Right lobe of liver (tissue), 6 donors: Measurements from ENCODE around the gene EPHA1. TPM values are rescaled to one million over a fixed set of nuclear protein-coding genes. Genes with fewer than 3 reads are reported as not detected.
A peak's percentile ranks its signal among the peaks of the same experiment; 100 is the strongest.

Source experiments
- ATAC-seq, 4 donors: fragments of 200-7000 bp; cut with Tn5 transposase; one replicate each; pipeline ENCODE4 v1.9.1; 2020; ENCODE audit warnings: mild to moderate bottlenecking in 4 of 4, moderate library complexity in 4 of 4
- DNase-seq, 3 donors: peaks; one replicate each; pipeline ENCODE4 v3.0.0-alpha.2; 2020
- H3K27ac ChIP-seq, 3 donors: fragments of 200-600 bp; one replicate each; pipeline ENCODE4 v1.8.0; 2022
- H3K27me3 ChIP-seq, 2 donors: fragments of 200-600 bp; one replicate each; pipeline ENCODE4 v1.8.0; 2022
- H3K36me3 ChIP-seq, 4 donors: fragments of 200-600 bp; sonication (generic) in 1 of 4; one replicate each; pipeline versions ENCODE4 v1.5.1 to v1.8.0; 2017 to 2022; ENCODE audit warnings: control low read depth in 1 of 4
- H3K4me1 ChIP-seq, 4 donors: fragments of 200-600 bp; sonication (generic) in 1 of 4; one replicate each; pipeline versions ENCODE4 v1.5.1 to v1.8.0; 2017 to 2022; ENCODE audit warnings: control low read depth in 1 of 4
- H3K4me3 ChIP-seq, 3 donors: fragments of 200-600 bp; one replicate each; pipeline ENCODE4 v1.8.0; 2022
- H3K9me3 ChIP-seq, 4 donors: fragments of 200-600 bp; sonication (generic) in 1 of 4; one replicate each; pipeline versions ENCODE4 v1.5.1 to v1.8.0; 2017 to 2022; ENCODE audit warnings: control low read depth in 1 of 4
- POLR2A ChIP-seq: fragments of 450-650 bp; IDR thresholded peaks from one replicate; pipeline ENCODE4 v1.6.1; 2017; ENCODE audit warnings: antibody characterized with exemption, mild to moderate bottlenecking
- WGBS: methylation state at CpG from one replicate; pipeline ENCODE4 v1.1.6; 2018; ENCODE audit warnings: low coverage, low lambda C conversion rate; ENCODE audit not compliant: insufficient coverage; ENCODE audit errors: missing lambda C conversion rate; 5-methylcytosine and 5-hydroxymethylcytosine counted together
- intact Hi-C, 2 donors: fragments of 100-400 bp; cut with DNase I; formaldehyde crosslinking; loops; one replicate each; pipeline versions ENCODE4 v1.11.2 to v1.14.1; 2022
- total RNA-seq, 6 experiments: library from RNA; depleted of rRNA in 2 of 6; stranded (reverse); fragments of >200 nt in 2 of 6; fragmentation: NEBNext Ultra II Directional in 3 of 6; extraction: Animal tissue kit (Norgen Biotek cat#: 25700) in 3 of 6; gene quantifications; one replicate each; pipeline versions ENCODE4 v1.1.0 to v1.2.4, GENCODE V29; 2016 to 2023
- TF ChIP-seq, protein P1 (sequence below), 4 donors: fragments of 200-600 bp in 3 of 4; fragments of 450-650 bp in 1 of 4; IDR thresholded peaks; one replicate each; pipeline versions ENCODE4 v1.5.1 to v1.8.0; 2016 to 2022; ENCODE audit warnings: antibody characterized with exemption in 4 of 4, mild to moderate bottlenecking in 2 of 4
- donor health status: DM: no; HTN: yes; CAD: no.
- donor health status: DM: no; HTN: no; CAD: no.
- donor health status: DM: no; HTN: no; CAD: no.
- donor health status: DM: no; HTN: yes; CAD: no.
- donor health status: DM: no; HTN: yes; CAD: no.

EPHA1 gene
- total RNA-seq, 6 experiments from 2014 or later, result 12.6 to 41.3 (median 16.5) TPM

DNA sequence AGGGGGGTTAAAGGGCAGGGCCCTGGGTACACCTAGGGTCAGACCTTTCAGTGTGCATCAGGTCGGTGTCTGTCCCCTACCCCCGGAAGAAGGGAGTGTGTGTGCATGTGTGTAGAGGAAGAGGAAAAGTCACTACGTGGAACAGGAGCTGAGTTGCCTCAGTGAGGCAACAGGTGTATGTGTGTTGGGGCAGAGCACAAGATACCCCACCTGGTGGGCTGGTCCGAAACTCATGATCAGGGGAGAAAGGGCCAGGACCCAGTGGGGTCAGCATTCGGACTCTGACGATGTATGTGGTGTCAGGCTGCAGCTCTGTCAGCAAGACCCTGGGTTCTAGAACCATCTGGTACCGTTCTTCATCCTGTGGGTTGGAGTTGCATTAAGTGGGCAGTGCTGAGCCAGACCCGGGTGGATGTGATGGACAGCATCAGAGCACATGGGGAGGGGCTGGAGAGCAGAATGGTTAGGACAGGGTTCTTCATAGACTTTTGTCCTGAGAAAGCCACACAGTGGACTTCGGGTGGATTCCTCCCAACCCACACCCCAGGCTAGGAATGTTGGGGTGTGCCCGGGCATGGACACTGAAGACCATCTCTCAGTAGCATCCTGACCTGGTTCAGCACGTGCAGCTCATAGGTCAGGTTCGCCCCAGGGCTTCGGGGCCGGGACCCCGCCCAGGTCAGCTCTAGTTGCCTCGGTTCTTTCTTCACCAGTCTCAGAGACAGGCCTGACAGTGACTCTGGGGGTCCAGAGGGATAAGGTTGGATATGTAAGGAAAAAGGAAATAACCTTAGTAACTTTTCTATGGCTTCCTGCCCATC, 10.7 kb downstream of the EPHA1 start:
- intact Hi-C loops, result no loop called here
- TF ChIP-seq POLR2A, result no peak
- TF ChIP-seq, protein P1, sequence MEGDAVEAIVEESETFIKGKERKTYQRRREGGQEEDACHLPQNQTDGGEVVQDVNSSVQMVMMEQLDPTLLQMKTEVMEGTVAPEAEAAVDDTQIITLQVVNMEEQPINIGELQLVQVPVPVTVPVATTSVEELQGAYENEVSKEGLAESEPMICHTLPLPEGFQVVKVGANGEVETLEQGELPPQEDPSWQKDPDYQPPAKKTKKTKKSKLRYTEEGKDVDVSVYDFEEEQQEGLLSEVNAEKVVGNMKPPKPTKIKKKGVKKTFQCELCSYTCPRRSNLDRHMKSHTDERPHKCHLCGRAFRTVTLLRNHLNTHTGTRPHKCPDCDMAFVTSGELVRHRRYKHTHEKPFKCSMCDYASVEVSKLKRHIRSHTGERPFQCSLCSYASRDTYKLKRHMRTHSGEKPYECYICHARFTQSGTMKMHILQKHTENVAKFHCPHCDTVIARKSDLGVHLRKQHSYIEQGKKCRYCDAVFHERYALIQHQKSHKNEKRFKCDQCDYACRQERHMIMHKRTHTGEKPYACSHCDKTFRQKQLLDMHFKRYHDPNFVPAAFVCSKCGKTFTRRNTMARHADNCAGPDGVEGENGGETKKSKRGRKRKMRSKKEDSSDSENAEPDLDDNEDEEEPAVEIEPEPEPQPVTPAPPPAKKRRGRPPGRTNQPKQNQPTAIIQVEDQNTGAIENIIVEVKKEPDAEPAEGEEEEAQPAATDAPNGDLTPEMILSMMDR (IDR thresholded peaks at IDR 0.05), result no peak
- no peaks in the 10 kb centered on the region for H3K9me3 ChIP-seq
- H3K4me3 ChIP-seq, result no peak overlapping the region
- ATAC-seq, result no peak
- 72% methylated on average over 5 of the region's 16 CpGs for WGBS
- no peaks in the 10 kb centered on the region for H3K27me3 ChIP-seq
- no peak for DNase-seq
- no peaks in the 10 kb centered on the region for H3K36me3 ChIP-seq
- peaks cover 0 to 57% (median 28%) of the 10 kb centered on the region in 4 donors for H3K4me1 ChIP-seq
- H3K27ac ChIP-seq, result no peak overlapping the region

- peak; percentile 80 to 90 (median 88) for DNase-seq
- no peak for TF ChIP-seq POLR2A
- TF ChIP-seq, protein P1 (IDR thresholded peaks at IDR 0.05), result no peak
- 59% methylated on average over 11 of the region's 28 CpGs for WGBS
Measured at GRCh38 chr7:143396625-143397556, 11.8 kb downstream of the EPHA1 start.

DNA sequence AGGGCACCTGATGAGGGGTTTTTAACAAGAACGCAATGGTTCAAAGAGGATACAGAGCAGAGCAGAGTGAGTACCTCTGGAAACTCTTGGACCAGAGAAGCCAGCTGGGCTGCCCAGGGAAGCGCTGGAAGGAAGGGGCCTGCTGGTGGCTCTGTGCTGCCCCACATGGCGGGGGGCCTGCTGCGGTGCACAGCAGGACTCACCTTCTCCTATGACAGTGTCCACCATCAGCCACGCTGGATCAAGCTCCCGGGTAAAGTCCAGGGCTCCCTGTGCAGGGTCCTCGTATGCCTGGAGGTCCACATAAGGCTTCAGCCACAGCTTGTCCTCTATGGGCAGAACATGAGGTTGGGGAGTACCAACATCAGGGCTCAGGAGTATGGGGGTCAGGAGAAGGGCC, 12.5 kb downstream of the EPHA1 start:
- intact Hi-C loops, result no loop called here
- H3K27ac ChIP-seq, result peak overlapping the region in 1 of 3 donors; percentile 65
- H3K36me3 ChIP-seq, result peaks cover 0 to 3% (median 1%) of the 10 kb centered on the region in 4 donors
- no peaks in the 10 kb centered on the region for H3K27me3 ChIP-seq
- H3K4me1 ChIP-seq, result peaks cover 0 to 59% (median 33%) of the 10 kb centered on the region in 4 donors
- peak in 1 of 4 donors; percentile 2 for ATAC-seq
- DNase-seq, result peak in 1 of 3 donors; percentile 31
- H3K4me3 ChIP-seq, result no peak overlapping the region
- no peaks in the 10 kb centered on the region for H3K9me3 ChIP-seq
- 45% methylated on average over 6 of the region's 7 CpGs for WGBS
- TF ChIP-seq, protein P1 (IDR thresholded peaks at IDR 0.05), result no peak
- no peak for TF ChIP-seq POLR2A

More at GRCh38 chr7:143396625-143397556, 11.8 kb downstream of the EPHA1 start:
- peak; percentile 72 to 78 (median 74) for ATAC-seq
- Histone ChIP-seq H3K27ac (peak overlapping the region in 2 of 3 donors; percentile 11 to 65), H3K9me3 (no peaks in the 10 kb centered on the region), H3K4me3 (no peak overlapping the region), H3K4me1 (peaks cover 0 to 57% (median 29%) of the 10 kb centered on the region in 4 donors), H3K27me3 (no peaks in the 10 kb centered on the region), H3K36me3 (no peaks in the 10 kb centered on the region)
- intact Hi-C loops, result no loop called here

DNA sequence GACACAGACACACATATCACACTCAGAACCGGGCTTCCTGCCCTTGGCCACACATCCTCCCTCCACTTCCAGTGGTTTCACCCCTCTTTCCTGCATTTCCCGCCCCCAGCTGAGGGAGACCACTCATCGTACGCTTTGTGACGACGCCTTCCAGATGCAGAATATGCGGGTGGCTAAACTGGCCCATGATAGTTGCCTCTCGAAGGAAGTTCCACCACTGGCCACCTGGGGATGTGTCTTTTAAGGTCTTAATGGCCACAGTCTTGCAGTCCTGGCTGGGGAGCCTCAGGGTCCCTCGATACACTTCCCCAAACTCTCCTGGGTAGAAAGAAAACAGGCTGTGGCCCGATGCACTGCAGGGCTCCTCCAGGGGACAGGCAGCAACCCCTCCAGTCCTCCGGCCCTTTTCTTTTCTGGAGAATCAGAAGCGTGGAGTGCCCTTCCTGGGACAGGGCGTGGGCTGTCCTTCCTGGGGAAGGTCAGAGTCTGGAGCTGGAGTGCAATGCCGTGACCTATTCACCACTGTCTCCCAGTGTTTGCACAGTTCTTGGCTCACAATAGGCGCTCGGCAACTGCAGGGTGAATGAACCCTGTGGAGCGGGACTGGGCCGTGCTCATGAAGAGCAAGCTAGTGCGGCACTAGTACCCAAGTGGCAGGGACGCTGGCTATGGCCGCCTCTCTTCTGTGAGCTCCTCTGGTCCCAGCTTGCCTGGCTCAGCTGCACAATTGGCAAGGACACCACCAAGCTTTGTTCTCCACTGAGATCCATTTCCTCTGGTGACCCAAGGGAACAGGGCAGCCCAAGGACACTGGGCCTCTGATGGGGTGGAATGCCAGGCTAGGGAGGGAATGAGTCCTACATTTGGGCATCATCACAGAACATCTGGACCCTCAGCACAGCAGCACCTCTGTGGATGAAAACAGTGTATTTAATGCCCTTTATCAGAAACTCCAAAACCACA, 13.2 kb downstream of the EPHA1 start:
- WGBS, result 18% methylated on average over 12 of the region's 21 CpGs
- no peak for TF ChIP-seq POLR2A
- TF ChIP-seq, protein P1 (IDR thresholded peaks at IDR 0.05), result peak in 1 of 4 donors; percentile 20
- peak overlapping the region in 1 of 3 donors; percentile 65 for H3K27ac ChIP-seq
- peaks cover 0 to 10% (median 2%) of the 10 kb centered on the region in 4 donors for H3K36me3 ChIP-seq
- no peaks in the 10 kb centered on the region for H3K27me3 ChIP-seq
- DNase-seq (peak; percentile 88 to 95 (median 94)), ATAC-seq (peak; percentile 80 to 88 (median 83))
- intact Hi-C loops, result no loop called here
- H3K9me3 ChIP-seq, result no peaks in the 10 kb centered on the region
- H3K4me1 ChIP-seq, result peaks cover 0 to 66% (median 36%) of the 10 kb centered on the region in 4 donors
- peak overlapping the region in 1 of 3 donors; percentile 17 for H3K4me3 ChIP-seq
